ENCODE measurements around the gene GTF3C2. TPM values are rescaled to one million over a fixed set of nuclear protein-coding genes. Genes with fewer than 3 reads are reported as not detected.

Gene GTF3C2
- total and polyA plus RNA-seq, 4 donors, result 28.7 to 61.8 (median 43.7) TPM

GRCh38 chr2:27296481-27296880 lies 60.1 kb downstream of the GTF3C2 start:
- peaks cover 0 to 6% (median 0%) of the 10 kb centered on the region in 5 donors for H3K4me1 ChIP-seq (ENCODE audit: control insufficient read depth in 5 of 5, insufficient read depth in 5 of 5, low read length in 5 of 5)
- H3K4me3 ChIP-seq, result no peak overlapping the region
- H3K9ac ChIP-seq (ENCODE audit: insufficient read depth in 1 of 2, low read length in 2 of 2), result no peak overlapping the region
- no peak overlapping the region for H3K27ac ChIP-seq (ENCODE audit: low read depth in 1 of 2, low read length in 1 of 2)
- TF ChIP-seq CTCF (IDR thresholded peaks at IDR 0.05; ENCODE audit: control extremely low read depth, extremely low read depth), result no peak
- ATAC-seq (ENCODE audit: insufficient read depth, low FRiP score), result no peak
- H3K27me3 ChIP-seq (ENCODE audit: control insufficient read depth in 3 of 3, insufficient read depth in 3 of 3, low read length in 2 of 3), result peaks cover 0 to 8% (median 7%) of the 10 kb centered on the region in 3 donors
- DNase-seq, result no peak
- 53 to 60% methylated on average over 4 of the region's 4 CpGs for whole genome bisulfite sequencing, 2 donors
- no peaks in the 10 kb centered on the region for H3K36me3 ChIP-seq (ENCODE audit: control insufficient read depth in 4 of 4, insufficient read depth in 4 of 4, low read length in 4 of 4)
- no peaks in the 10 kb centered on the region for H3K9me3 ChIP-seq (ENCODE audit: control insufficient read depth in 4 of 4, insufficient read depth in 3 of 4, low read length in 3 of 4)

GRCh38 chr2:27294928-27295327 lies 61.6 kb downstream of the GTF3C2 start:
- Histone ChIP-seq H3K27me3 (ENCODE audit: control insufficient read depth in 3 of 3, insufficient read depth in 3 of 3, low read length in 2 of 3) (peaks cover 0 to 8% (median 7%) of the 10 kb centered on the region in 3 donors), H3K4me3 (no peak overlapping the region), H3K27ac (ENCODE audit: low read depth in 1 of 2, low read length in 1 of 2) (no peak overlapping the region), H3K4me1 (ENCODE audit: control insufficient read depth in 5 of 5, insufficient read depth in 5 of 5, low read length in 5 of 5) (peaks cover 0 to 6% (median 0%) of the 10 kb centered on the region in 5 donors), H3K36me3 (ENCODE audit: control insufficient read depth in 4 of 4, insufficient read depth in 4 of 4, low read length in 4 of 4) (no peaks in the 10 kb centered on the region), H3K9me3 (ENCODE audit: control insufficient read depth in 4 of 4, insufficient read depth in 3 of 4, low read length in 3 of 4) (no peaks in the 10 kb centered on the region), H3K9ac (ENCODE audit: insufficient read depth in 1 of 2, low read length in 2 of 2) (no peak overlapping the region)
- TF ChIP-seq CTCF (IDR thresholded peaks at IDR 0.05; ENCODE audit: control extremely low read depth, extremely low read depth), result no peak
- DNase-seq (no peak), ATAC-seq (ENCODE audit: insufficient read depth, low FRiP score) (no peak)
- 81 to 89% methylated on average over 8 of the region's 8 CpGs for WGBS, 2 donors

GRCh38 chr2:27291865-27292264 lies 64.7 kb downstream of the GTF3C2 start:
- Histone ChIP-seq H3K9ac (ENCODE audit: insufficient read depth in 1 of 2, low read length in 2 of 2) (no peak overlapping the region), H3K9me3 (ENCODE audit: control insufficient read depth in 4 of 4, insufficient read depth in 3 of 4, low read length in 3 of 4) (peaks cover 0 to 2% (median 0%) of the 10 kb centered on the region in 4 donors), H3K27ac (ENCODE audit: low read depth in 1 of 2, low read length in 1 of 2) (peak overlapping the region in 1 of 2 donors; percentile 49), H3K27me3 (ENCODE audit: control insufficient read depth in 3 of 3, insufficient read depth in 3 of 3, low read length in 2 of 3) (peaks cover 0 to 13% (median 7%) of the 10 kb centered on the region in 3 donors), H3K36me3 (ENCODE audit: control insufficient read depth in 4 of 4, insufficient read depth in 4 of 4, low read length in 4 of 4) (no peaks in the 10 kb centered on the region), H3K4me1 (ENCODE audit: control insufficient read depth in 5 of 5, insufficient read depth in 5 of 5, low read length in 5 of 5) (peaks cover 0 to 8% (median 0%) of the 10 kb centered on the region in 5 donors), H3K4me3 (no peak overlapping the region)
- DNase-seq (no peak), ATAC-seq (ENCODE audit: insufficient read depth, low FRiP score) (no peak)
- no peak for TF ChIP-seq CTCF (IDR thresholded peaks at IDR 0.05; ENCODE audit: control extremely low read depth, extremely low read depth)
- 64 to 76% methylated on average over 6 of the region's 6 CpGs for WGBS, 2 donors

- H3K36me3 ChIP-seq (ENCODE audit: control insufficient read depth in 4 of 4, insufficient read depth in 4 of 4, low read length in 4 of 4), result no peaks in the 10 kb centered on the region
- H3K4me3 ChIP-seq, result no peak overlapping the region
- ATAC-seq (ENCODE audit: insufficient read depth, low FRiP score), result no peak
- no peak for TF ChIP-seq CTCF (IDR thresholded peaks at IDR 0.05; ENCODE audit: control extremely low read depth, extremely low read depth)
- 53 to 76% methylated on average over 5 of the region's 5 CpGs for WGBS, 2 donors
- H3K27ac ChIP-seq (ENCODE audit: low read depth in 1 of 2, low read length in 1 of 2), result peak overlapping the region in 1 of 2 donors; percentile 60
- H3K9me3 ChIP-seq (ENCODE audit: control insufficient read depth in 4 of 4, insufficient read depth in 3 of 4, low read length in 3 of 4), result peaks cover 0 to 2% (median 0%) of the 10 kb centered on the region in 4 donors
- H3K27me3 ChIP-seq (ENCODE audit: control insufficient read depth in 3 of 3, insufficient read depth in 3 of 3, low read length in 2 of 3), result peaks cover 0 to 15% (median 7%) of the 10 kb centered on the region in 3 donors
- DNase-seq, result no peak
- H3K4me1 ChIP-seq (ENCODE audit: control insufficient read depth in 5 of 5, insufficient read depth in 5 of 5, low read length in 5 of 5), result peaks cover 0 to 8% (median 0%) of the 10 kb centered on the region in 5 donors
- H3K9ac ChIP-seq (ENCODE audit: insufficient read depth in 1 of 2, low read length in 2 of 2), result no peak overlapping the region
Measured at GRCh38 chr2:27290549-27290948, 66.0 kb downstream of the GTF3C2 start.
